HG02938 (cell line): ENCODE results near the gene CHPF2.
A peak's percentile ranks its signal among the peaks of the same experiment; 100 is the strongest.

Experiments used
- ATAC-seq: cut with Tn5 transposase; IDR thresholded peaks from one replicate; pipeline ENCODE4 v1.9.1; 2021; ENCODE audit warnings: mild to moderate bottlenecking, moderate library complexity; ENCODE audit not compliant: unreplicated experiment

Gene CHPF2

GRCh38 chr7:151232091-151232916 lies at the start of gene CHPF2:
TSS of gene CHPF2 (plus strand) at chr7:151232483. CDS start at chr7:151234012, 1,529 bp downstream.
- peak; percentile 97 for ATAC-seq

- no peak for ATAC-seq
Observed at GRCh38 chr7:151185762-151186639, 46.3 kb upstream of the CHPF2 start.

- no peak for ATAC-seq
Observed at GRCh38 chr7:151186640-151187408, 45.5 kb upstream of the CHPF2 start, which contains the start of gene ASB10. TSS of gene ASB10 (minus strand) at chr7:151187250. CDS start at chr7:151187130, 120 bp downstream.

- no peak for ATAC-seq
Observed at GRCh38 chr7:151187409-151188251, 44.7 kb upstream of the CHPF2 start.

GRCh38 chr7:151188252-151188542 lies 44.1 kb upstream of the CHPF2 start:
- no peak for ATAC-seq

GRCh38 chr7:151189038-151189437 lies 43.2 kb upstream of the CHPF2 start:
- no peak for ATAC-seq

- ATAC-seq: no peak
Observed at GRCh38 chr7:151191544-151191943, 40.7 kb upstream of the CHPF2 start.

- no peak for ATAC-seq
Observed at GRCh38 chr7:151192002-151192539, 40.2 kb upstream of the CHPF2 start.

GRCh38 chr7:151193203-151193978 lies 38.9 kb upstream of the CHPF2 start:
- no peak for ATAC-seq

- no peak for ATAC-seq
Observed at GRCh38 chr7:151194188-151194587, 38.1 kb upstream of the CHPF2 start.

GRCh38 chr7:151195616-151196450 lies 36.5 kb upstream of the CHPF2 start:
- ATAC-seq: no peak

GRCh38 chr7:151197932-151198331 lies 34.4 kb upstream of the CHPF2 start:
- ATAC-seq: no peak

GRCh38 chr7:151198945-151199848 lies 33.1 kb upstream of the CHPF2 start:
- ATAC-seq: no peak

GRCh38 chr7:151201344-151201743 lies 30.9 kb upstream of the CHPF2 start:
- no peak for ATAC-seq

GRCh38 chr7:151201751-151202150 lies 30.5 kb upstream of the CHPF2 start:
- ATAC-seq: no peak

GRCh38 chr7:151202836-151203235 lies 29.4 kb upstream of the CHPF2 start:
- ATAC-seq: no peak

GRCh38 chr7:151204383-151205032 lies 27.8 kb upstream of the CHPF2 start:
- ATAC-seq: no peak
